Fibroblast of upper back skin (primary cell): Measurements from ENCODE around the gene GNL3L.
"Not testable (repeated sequence)": the region's sequence is repeated elsewhere in the genome, so short reads cannot be mapped to it uniquely, and the experiment has no call there.

ENCODE experiments used
- DNase-seq: peaks from one replicate; pipeline ENCODE4 v3.0.0-alpha.2; 2013

GNL3L gene

DNA sequence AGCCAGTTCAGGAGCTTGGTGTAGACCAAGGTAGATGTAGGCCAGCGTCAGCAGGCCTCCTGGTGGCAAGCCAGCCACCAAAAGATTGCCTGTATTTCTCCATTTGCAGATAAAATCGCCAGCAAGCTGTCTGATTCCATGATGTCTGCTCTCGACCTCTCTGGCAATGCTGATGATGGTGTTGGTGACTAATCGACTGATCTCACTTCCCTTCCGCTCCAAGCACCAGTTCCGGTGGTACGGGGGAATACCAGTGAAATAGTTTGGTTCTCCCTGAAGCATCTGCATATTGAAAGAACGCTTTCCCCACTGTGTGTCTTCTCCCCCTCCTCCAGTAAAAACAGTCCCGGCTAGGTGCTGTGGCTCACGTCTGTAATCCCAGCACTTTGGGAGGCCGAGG, 30.4 kb downstream of the GNL3L start:
- no peak for DNase-seq

DNA sequence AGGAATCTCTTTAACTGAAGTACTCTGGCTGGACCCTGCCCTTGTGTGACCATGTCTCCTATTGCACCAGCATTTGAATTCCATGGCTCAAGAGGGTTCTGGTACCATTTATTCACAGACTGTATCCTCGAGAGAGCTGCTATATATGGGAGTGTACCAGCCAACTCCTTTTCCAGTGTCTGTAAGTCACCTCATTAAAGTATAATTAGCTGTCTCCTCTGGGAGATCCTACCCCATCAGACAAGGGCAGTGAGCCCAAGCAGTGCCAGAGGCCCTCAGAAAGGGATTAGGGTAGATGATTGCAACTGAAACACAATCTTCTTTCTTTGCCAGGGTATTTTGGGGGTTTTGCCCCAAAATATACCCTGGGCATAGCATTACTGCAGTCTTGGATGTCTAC, 31.6 kb downstream of the GNL3L start:
- no peak for DNase-seq

DNA sequence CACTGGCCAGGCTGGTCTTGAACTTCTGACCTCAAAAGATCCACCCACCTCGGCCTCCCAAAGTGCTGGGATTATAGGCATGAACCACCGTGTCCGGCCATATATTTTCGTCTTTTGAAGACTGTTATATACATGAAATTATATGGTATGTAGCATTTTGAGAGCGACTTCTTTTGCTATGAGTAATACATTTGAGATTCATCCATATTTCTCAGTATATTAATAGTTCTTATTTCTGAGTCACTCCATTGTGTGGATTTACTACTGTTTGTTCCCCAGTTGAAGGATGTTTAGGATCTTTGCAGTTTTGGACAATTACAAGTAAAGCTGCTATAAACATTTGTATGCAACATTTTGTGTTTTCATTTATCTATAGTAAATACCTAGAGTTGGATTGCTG, 34.9 kb downstream of the GNL3L start:
- DNase-seq = peak; percentile 32

GRCh38 chrX:54570332-54570731, 40.3 kb downstream of the GNL3L start:
- DNase-seq = no peak

GRCh38 chrX:54572641-54573040, 42.6 kb downstream of the GNL3L start:
- not testable (repeated sequence) for DNase-seq

- no peak for DNase-seq
Observed at GRCh38 chrX:54597728-54598127, 67.7 kb downstream of the GNL3L start.

- no peak for DNase-seq
Observed at GRCh38 chrX:54602563-54602962, 72.5 kb downstream of the GNL3L start.
